Transverse colon (tissue), 4 donors: ENCODE results near the gene HOTAIR. TPM values are rescaled to one million over a fixed set of nuclear protein-coding genes. Genes with fewer than 3 reads are reported as not detected.

ENCODE experiments used
- DNase-seq: peaks from one replicate; pipeline ENCODE4 v3.0.0-alpha.2; 2019
- H3K27ac ChIP-seq, 4 donors: fragments of 200-600 bp; sonication (generic); 2 replicates each; pipeline ENCODE4 v1.5.1; 2016 to 2018; ENCODE audit warnings: inconsistent platforms in 4 of 4
- H3K27me3 ChIP-seq: fragments of 200-600 bp; sonication (generic); 2 replicates; pipeline ENCODE4 v1.5.1; 2017; ENCODE audit warnings: inconsistent platforms
- H3K36me3 ChIP-seq, 4 donors: fragments of 200-600 bp; sonication (generic); 2 replicates each; pipeline ENCODE4 v1.5.1; 2017 to 2019; ENCODE audit warnings: inconsistent platforms in 4 of 4
- H3K4me1 ChIP-seq, 4 donors: fragments of 200-600 bp; sonication (generic); 2 replicates each; pipeline ENCODE4 v1.5.1; 2017 to 2020; ENCODE audit warnings: inconsistent platforms in 4 of 4
- H3K4me3 ChIP-seq, 4 donors: fragments of 200-600 bp; sonication (generic); 1 replicate in 1 of 4; 2 replicates in 3 of 4; pipeline versions ENCODE4 v1.5.1 to v1.6.1; 2017 to 2019; ENCODE audit warnings: inconsistent platforms in 4 of 4
- H3K9me3 ChIP-seq, 2 donors: fragments of 200-600 bp; sonication (generic); 2 replicates each; pipeline ENCODE4 v1.5.1; 2017 to 2019; ENCODE audit warnings: inconsistent platforms in 2 of 2
- EP300 ChIP-seq: sonication (generic); formaldehyde crosslinking; IDR thresholded peaks from one replicate; pipeline ENCODE4 v1.6.1; 2017; ENCODE audit warnings: antibody characterized with exemption, low read depth
- POLR2A ChIP-seq: fragments of 450-650 bp; IDR thresholded peaks from one replicate; pipeline ENCODE4 v1.6.1; 2016; ENCODE audit warnings: antibody characterized with exemption, mild to moderate bottlenecking, moderate library complexity
- POLR2AphosphoS5 ChIP-seq, 3 donors: sonication (generic); formaldehyde crosslinking; IDR thresholded peaks; one replicate each; pipeline ENCODE4 v1.6.1; 2016; ENCODE audit warnings: antibody characterized with exemption in 3 of 3
- WGBS, 2 donors: methylation state at CpG; one replicate each; pipeline ENCODE4 v1.1.5; 2018; ENCODE audit warnings: low coverage in 1 of 2; 5-methylcytosine and 5-hydroxymethylcytosine counted together
- in situ Hi-C, 4 donors: fragments of 200-750 bp; cut with MboI; loops; one replicate each; pipeline versions ENCODE4 v1.15.0 to v1.15.1; 2017; ENCODE audit warnings: low sequenced_read_pairs in 3 of 4, low pct_ligation_motif_present in 1 of 4, low pct_unique_long_range_greater_than_20kb in 1 of 4
- intact Hi-C: fragments of 100-400 bp; cut with DNase I; formaldehyde crosslinking; loops from one replicate; pipeline ENCODE4 v1.15.1; 2023; ENCODE audit warnings: low total_unique reads
- total RNA-seq, 4 donors: library from RNA; depleted of rRNA; stranded (reverse); fragments of >200 nt; gene quantifications; one replicate each; pipeline ENCODE4 v1.1.0, GENCODE V29; 2016
- TF ChIP-seq, protein P1 (sequence below), 5 experiments: fragments of 200-600 bp in 3 of 5; fragments of 450-650 bp in 2 of 5; sonication (generic) in 3 of 5; IDR thresholded peaks; 1 replicate in 2 of 5; 2 replicates in 3 of 5; pipeline ENCODE4 v1.5.1; 2016 to 2017; ENCODE audit warnings: antibody characterized with exemption in 5 of 5, inconsistent platforms in 3 of 5, mild to moderate bottlenecking in 2 of 5, moderate library complexity in 1 of 5

HOTAIR gene
- total RNA-seq, 4 donors from 2014 or later: not detected

DNA sequence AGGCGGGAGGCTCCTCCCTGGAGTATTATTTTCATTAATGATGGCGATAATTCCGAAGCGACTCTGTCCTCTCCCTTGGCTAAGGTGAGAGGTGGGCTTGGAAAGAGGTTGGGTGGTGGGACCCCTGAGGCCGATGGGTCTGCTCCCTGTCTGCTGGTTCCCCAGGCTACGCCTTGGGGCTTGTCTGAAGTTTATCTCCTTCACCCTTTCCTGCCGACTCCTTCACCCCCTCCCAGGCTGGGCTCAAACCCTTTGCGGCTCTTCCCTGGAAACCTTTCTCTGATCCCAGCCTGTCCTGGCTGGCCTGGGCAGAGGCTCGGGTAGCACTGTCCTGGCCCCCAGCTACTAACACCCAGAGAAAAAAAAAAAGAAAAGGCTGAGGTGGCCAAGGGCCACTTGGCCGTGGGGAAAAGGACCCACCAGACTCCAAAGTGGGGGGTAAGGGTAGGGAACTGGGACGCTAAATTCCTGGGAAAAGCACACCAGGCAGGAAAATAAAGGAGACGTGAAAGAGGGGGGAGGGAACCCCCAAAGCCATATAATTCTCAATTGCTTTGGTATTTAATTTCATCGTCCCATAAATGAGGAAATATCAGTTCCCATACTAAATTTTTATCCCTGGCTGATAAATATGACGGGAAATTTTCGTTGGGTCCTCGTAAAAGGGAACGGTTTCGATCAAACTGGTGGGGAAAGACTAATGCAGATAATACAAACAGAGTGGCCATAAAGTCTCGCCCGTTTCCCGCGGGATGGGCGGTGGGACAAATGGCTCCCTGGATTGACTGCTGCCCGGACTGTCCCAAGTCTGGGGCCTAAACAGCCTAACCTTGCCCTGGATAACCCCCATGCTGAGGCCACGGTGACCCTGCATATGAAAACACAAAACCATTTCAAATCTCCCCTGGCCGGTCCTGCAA lies 8.2 kb upstream of the HOTAIR start:
- intact Hi-C loops (no loop called here), in situ Hi-C loops (loop anchor here in 1 of 4 donors (25.0 kb wide), 1 partner anchor 196 kb away; no protein-coding TSS in a partner anchor)
- H3K4me3 ChIP-seq: no peak overlapping the region
- no peaks in the 10 kb centered on the region for H3K36me3 ChIP-seq
- H3K27ac ChIP-seq: no peak overlapping the region
- TF ChIP-seq, protein P1, sequence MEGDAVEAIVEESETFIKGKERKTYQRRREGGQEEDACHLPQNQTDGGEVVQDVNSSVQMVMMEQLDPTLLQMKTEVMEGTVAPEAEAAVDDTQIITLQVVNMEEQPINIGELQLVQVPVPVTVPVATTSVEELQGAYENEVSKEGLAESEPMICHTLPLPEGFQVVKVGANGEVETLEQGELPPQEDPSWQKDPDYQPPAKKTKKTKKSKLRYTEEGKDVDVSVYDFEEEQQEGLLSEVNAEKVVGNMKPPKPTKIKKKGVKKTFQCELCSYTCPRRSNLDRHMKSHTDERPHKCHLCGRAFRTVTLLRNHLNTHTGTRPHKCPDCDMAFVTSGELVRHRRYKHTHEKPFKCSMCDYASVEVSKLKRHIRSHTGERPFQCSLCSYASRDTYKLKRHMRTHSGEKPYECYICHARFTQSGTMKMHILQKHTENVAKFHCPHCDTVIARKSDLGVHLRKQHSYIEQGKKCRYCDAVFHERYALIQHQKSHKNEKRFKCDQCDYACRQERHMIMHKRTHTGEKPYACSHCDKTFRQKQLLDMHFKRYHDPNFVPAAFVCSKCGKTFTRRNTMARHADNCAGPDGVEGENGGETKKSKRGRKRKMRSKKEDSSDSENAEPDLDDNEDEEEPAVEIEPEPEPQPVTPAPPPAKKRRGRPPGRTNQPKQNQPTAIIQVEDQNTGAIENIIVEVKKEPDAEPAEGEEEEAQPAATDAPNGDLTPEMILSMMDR (IDR thresholded peaks at IDR 0.05): no peak
- TF ChIP-seq POLR2A (no peak), POLR2AphosphoS5 (IDR thresholded peaks at IDR 0.05) (no peak), EP300 (no peak)
- no peaks in the 10 kb centered on the region for H3K9me3 ChIP-seq
- no peak for DNase-seq
- peaks cover 6 to 27% (median 16%) of the 10 kb centered on the region in 4 donors for H3K4me1 ChIP-seq
- peaks cover 100% of the 10 kb centered on the region for H3K27me3 ChIP-seq
- 33 to 57% methylated on average over 13 to 26 of the region's 26 CpGs for WGBS, 2 donors

DNA sequence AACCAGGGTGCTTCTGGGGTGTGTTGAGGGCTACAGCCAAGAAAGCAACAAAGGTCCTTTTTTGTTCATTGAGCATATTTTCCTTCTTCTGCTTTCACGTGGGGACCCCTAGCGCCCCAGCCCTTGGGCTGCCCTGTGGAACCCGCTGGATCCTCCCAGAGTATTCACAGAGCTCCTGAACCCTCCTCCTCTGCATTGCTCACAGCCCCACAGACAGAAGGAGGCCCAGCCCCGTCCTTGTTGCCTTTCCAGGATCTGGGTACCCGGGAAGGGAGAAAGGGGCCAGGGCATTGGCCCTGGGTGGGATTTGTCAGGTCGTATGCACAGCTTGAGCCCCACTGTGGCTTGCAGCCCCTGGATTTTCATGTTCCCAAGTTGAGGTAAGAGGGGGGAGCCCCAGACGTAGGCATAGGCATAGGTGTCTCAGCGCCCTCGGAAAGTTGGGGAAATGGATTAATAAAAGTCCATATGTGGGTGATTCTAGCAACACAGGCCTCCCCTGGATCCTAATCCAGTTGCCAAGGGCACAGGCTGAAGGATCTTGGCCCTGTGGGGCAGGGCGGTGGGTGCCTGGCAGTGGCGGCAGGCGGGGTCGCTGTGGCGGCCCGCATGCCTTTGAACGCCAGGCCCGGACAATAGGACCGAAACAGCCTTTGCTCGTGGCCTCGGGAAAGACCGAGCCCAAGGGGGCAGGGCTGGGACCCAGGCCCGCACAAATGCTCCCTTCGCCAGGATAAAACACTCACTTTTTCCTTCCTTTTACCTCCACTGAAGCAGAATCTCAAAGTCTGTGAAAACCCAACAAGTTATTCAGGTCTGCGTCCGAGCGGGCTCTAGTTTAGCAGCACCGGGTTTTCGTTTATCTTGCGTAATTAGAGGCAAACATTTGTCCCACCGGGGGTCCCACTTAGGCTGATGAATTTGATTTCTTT lies 7.1 kb upstream of the HOTAIR start:
- H3K27ac ChIP-seq: no peak overlapping the region
- no peaks in the 10 kb centered on the region for H3K9me3 ChIP-seq
- TF ChIP-seq, protein P1 (IDR thresholded peaks at IDR 0.05): no peak
- TF ChIP-seq POLR2AphosphoS5 (IDR thresholded peaks at IDR 0.05) (no peak), POLR2A (no peak), EP300 (no peak)
- H3K36me3 ChIP-seq: no peaks in the 10 kb centered on the region
- intact Hi-C loops: no loop called here
- WGBS, 2 donors: 62 to 68% methylated on average over 7 to 30 of the region's 30 CpGs
- H3K4me1 ChIP-seq: peaks cover 6 to 29% (median 16%) of the 10 kb centered on the region in 4 donors
- in situ Hi-C loops: loop anchor here in 1 of 4 donors (25.0 kb wide), 1 partner anchor 195 kb away; no protein-coding TSS in a partner anchor
- H3K27me3 ChIP-seq: peaks cover 100% of the 10 kb centered on the region
- DNase-seq: no peak
- H3K4me3 ChIP-seq: no peak overlapping the region

DNA sequence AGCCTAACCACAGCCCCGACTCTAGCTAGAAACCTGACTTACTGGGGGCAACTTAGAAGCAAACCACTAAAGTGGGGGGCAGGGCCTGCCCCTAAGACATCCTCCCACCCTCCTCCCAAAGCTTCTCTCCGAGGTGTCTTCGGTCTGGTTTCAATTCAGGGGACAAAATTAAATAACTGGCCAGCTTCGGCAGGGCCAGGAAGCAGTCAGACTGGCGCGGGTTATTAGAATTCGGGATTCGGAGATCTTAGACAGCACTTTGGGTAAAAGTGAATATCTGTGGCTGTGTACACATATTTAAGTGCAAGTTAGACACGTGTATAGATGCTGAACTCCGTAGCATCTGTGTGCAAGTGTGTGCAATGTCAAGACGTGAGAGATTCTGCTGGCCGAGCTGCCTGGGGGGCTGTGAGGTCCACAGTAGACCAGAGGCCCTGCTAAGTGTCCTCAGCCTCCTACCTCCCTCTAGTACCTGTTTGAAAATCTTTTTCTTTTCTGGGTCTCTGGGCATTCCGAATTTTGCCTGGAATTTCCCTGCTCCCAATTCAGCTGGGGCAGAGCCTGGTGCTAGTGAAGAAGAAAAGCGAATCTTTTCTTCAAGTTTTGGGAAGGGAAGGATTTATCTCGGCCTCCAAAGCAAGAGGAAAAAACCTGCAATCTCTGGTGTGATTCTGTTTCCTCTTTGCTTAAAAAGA lies 6.2 kb upstream of the HOTAIR start:
- DNase-seq: no peak
- Histone ChIP-seq H3K27me3 (peaks cover 100% of the 10 kb centered on the region), H3K4me1 (peaks cover 6 to 26% (median 11%) of the 10 kb centered on the region in 4 donors), H3K36me3 (no peaks in the 10 kb centered on the region), H3K27ac (no peak overlapping the region), H3K9me3 (peaks cover 0 to 5% of the 10 kb centered on the region in 2 donors), H3K4me3 (no peak overlapping the region)
- in situ Hi-C loops (loop anchor here in 1 of 4 donors (25.0 kb wide), 1 partner anchor 194 kb away; no protein-coding TSS in a partner anchor), intact Hi-C loops (no loop called here)
- 54 to 76% methylated on average over 2 to 15 of the region's 15 CpGs for WGBS, 2 donors
- TF ChIP-seq, protein P1 (IDR thresholded peaks at IDR 0.05): no peak
- TF ChIP-seq POLR2A: no peak
- no peak for TF ChIP-seq POLR2AphosphoS5 (IDR thresholded peaks at IDR 0.05)
- no peak for TF ChIP-seq EP300
